ENCODE results near the gene HAVCR1. TPM values are rescaled to one million over a fixed set of nuclear protein-coding genes. Genes with fewer than 3 reads are reported as not detected.

The HAVCR1 gene
- total and polyA plus RNA-seq, 2 of the 13 experiments (the other 11 are each of a cell fraction or from before 2014, with no cell fraction given): 0.93 to 12.3 TPM

GRCh38 chr5:157049605-157050004 is 9.3 kb downstream of the HAVCR1 start (continued):
- peak; percentile 55 for TF ChIP-seq PAXIP1 (CRISPR knock-in tag; conservative IDR thresholded peaks at IDR 0.05)
- TF ChIP-seq YY1 (IDR thresholded peaks at IDR 0.05; ENCODE audit: insufficient read depth, insufficient replicate concordance, low read depth, low read length): no peak
- peak; percentile 42; the same call in 1 of the 2 replicates for TF ChIP-seq ELF3 (CRISPR knock-in tag; IDR thresholded peaks at IDR 0.05)
- no peak for TF ChIP-seq ARID3A (IDR thresholded peaks at IDR 0.05; ENCODE audit: low read depth, low read length)
- no peak for TF ChIP-seq ZBTB40 (IDR thresholded peaks at IDR 0.05)
- no peak for TF ChIP-seq ZBTB40 (CRISPR knock-in tag; IDR thresholded peaks at IDR 0.05)
- TF ChIP-seq ZNF580 (CRISPR knock-in tag; IDR thresholded peaks at IDR 0.05; ENCODE audit: borderline replicate concordance, low read depth): no peak
- peak; percentile 45; the same call in 1 of the 2 replicates for TF ChIP-seq SOX5 (CRISPR knock-in tag; IDR thresholded peaks at IDR 0.05; ENCODE audit: borderline replicate concordance)
- 0 out of 2 replicates have a peak, but pooled peaks have one; percentile 43 for TF ChIP-seq NCOA2 (CRISPR knock-in tag; IDR thresholded peaks at IDR 0.05)
- no peak for TF ChIP-seq ZNF329 (CRISPR knock-in tag; IDR thresholded peaks at IDR 0.05; ENCODE audit: low read depth)
- 0 out of 2 replicates have a peak, but pooled peaks have one; percentile 33 for TF ChIP-seq NR2F6 (IDR thresholded peaks at IDR 0.05)
- peak; percentile 70 for TF ChIP-seq NR2F6 (CRISPR knock-in tag; IDR thresholded peaks at IDR 0.05)
- TF ChIP-seq ONECUT2 (CRISPR knock-in tag; IDR thresholded peaks at IDR 0.05): no peak
- peak; percentile 79 for TF ChIP-seq CEBPG (CRISPR knock-in tag; IDR thresholded peaks at IDR 0.05)
- TF ChIP-seq ZNF382 (CRISPR knock-in tag; IDR thresholded peaks at IDR 0.05; ENCODE audit: borderline replicate concordance): no peak
- no peak for TF ChIP-seq CCDC6 (CRISPR knock-in tag; IDR thresholded peaks at IDR 0.05)
- TF ChIP-seq ZNF782 (CRISPR knock-in tag; IDR thresholded peaks at IDR 0.05; ENCODE audit: borderline replicate concordance): no peak
